ENCODE measurements around the gene RBMS1. TPM values are rescaled to one million over a fixed set of nuclear protein-coding genes. Genes with fewer than 3 reads are reported as not detected.

RBMS1 gene
- total RNA-seq, 1 donor = 111 TPM

DNA sequence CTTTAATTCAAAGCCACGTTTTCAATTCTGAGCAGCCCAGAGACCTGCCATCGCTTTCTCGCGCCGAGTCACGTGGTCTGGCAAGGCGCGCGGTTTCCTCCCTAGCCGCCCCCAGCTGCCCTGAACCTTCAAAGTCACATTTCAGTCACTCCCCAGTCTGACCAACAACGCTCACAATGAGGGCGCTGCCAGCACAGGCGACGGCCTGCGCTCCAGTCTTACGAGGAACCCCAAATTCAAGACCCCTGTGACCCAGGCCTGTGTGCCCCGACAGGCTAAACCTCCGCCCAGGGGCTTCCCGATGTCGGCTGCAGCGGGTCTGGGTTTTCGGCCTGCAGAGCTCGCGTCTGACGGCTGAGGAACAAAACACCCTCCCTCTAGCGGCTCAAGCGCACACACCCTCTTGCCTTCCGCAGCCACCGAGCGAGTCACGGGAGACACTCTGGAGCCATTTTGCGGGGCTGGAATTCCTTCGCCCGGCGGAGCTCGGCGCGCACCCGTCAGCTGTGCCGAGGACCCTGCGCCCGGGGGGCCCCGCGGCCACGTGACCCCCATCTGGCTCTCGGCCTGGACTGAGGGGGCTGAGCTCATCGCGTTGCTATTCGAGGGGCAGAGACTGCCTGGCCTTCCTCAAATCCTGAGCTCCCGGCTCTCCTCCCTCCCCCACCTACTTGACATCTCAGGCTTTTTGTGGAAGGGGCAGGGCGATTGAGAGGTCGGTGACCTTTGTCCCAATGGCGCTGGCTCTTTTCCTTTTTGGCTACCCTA, 223.6 kb downstream of the RBMS1 start:
- TF ChIP-seq, protein P1, sequence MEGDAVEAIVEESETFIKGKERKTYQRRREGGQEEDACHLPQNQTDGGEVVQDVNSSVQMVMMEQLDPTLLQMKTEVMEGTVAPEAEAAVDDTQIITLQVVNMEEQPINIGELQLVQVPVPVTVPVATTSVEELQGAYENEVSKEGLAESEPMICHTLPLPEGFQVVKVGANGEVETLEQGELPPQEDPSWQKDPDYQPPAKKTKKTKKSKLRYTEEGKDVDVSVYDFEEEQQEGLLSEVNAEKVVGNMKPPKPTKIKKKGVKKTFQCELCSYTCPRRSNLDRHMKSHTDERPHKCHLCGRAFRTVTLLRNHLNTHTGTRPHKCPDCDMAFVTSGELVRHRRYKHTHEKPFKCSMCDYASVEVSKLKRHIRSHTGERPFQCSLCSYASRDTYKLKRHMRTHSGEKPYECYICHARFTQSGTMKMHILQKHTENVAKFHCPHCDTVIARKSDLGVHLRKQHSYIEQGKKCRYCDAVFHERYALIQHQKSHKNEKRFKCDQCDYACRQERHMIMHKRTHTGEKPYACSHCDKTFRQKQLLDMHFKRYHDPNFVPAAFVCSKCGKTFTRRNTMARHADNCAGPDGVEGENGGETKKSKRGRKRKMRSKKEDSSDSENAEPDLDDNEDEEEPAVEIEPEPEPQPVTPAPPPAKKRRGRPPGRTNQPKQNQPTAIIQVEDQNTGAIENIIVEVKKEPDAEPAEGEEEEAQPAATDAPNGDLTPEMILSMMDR (IDR thresholded peaks at IDR 0.05; ENCODE audit: extremely low read depth, low read depth, low read length) = peak; percentile 64
- Histone ChIP-seq H3K4me1 (ENCODE audit: insufficient read depth, low read length) (peaks cover 37% of the 10 kb centered on the region), H3K9me3 (ENCODE audit: low read depth, low read length) (no peaks in the 10 kb centered on the region), H3K27me3 (ENCODE audit: insufficient read depth, low read length) (no peaks in the 10 kb centered on the region), H3K27ac (ENCODE audit: low read depth, low read length) (peak overlapping the region; percentile 89), H2AFZ (ENCODE audit: low read length) (peak overlapping the region; percentile 76), H3K36me3 (ENCODE audit: insufficient read depth, low read length) (peaks cover 16% of the 10 kb centered on the region), H3K4me2 (ENCODE audit: insufficient read depth, low read length) (peak overlapping the region; percentile 85), H3K79me2 (ENCODE audit: insufficient read depth, low read length) (no peaks in the 10 kb centered on the region), H3K4me3 (ENCODE audit: insufficient read depth, low read length) (peak overlapping the region; percentile 70), H4K20me1 (ENCODE audit: insufficient read depth, low read length) (no peaks in the 10 kb centered on the region)
- DNase-seq (ENCODE audit: insufficient read length, low spot score, missing footprints) = peak; percentile 96

DNA sequence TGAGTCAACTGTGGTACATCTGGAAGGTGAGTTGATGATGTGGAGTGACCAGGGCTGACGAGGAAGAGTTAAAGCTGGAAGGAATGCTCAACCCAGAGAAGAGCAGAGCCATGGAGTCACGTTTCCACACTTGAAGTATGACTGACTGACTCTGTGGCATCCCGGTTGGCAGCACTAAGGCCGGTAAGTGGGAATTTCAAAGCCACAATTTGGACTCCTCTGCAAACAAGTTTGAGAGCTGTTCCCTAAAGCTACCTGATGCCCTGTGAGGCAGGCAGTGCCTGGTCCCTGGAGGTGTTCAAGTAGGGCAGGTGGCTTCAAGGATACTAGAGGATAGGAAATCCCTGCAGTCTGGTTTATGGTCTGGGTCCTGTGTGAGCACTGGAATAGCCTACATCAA, 224.2 kb downstream of the RBMS1 start:
- DNase-seq (ENCODE audit: insufficient read length, low spot score, missing footprints) = no peak

DNA sequence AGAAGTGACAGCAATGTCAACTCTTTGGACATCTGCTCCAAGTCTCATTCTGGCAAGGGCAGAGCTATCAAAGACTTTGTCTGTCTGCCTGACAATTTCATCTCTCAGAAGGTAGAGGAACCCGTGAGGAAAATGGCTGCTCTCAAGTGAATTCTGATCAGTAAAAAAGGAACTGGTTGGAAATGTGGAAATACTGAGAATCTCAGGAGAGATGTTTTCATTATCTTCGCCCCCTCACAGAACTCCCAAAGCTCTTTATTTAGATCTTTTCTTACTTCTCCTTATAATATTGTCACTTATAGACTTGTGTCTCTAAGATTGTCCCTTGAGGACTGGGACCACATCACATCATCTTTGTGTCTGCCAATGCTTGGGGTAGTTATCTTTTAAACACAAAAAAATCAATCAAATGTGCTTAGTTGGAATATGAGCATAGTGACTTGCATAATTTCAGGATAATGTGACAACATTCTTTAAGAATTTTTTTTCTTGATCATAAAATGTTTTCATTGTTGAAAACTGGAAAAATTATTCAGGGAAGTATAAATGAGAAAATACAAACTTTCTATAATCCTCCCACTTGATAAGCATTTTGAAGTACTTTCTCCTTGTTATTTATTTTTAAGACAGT, 225.3 kb downstream of the RBMS1 start:
- Histone ChIP-seq H3K27ac (ENCODE audit: low read depth, low read length) (peak overlapping the region; percentile 89), H2AFZ (ENCODE audit: low read length) (no peak overlapping the region)
- DNase-seq (ENCODE audit: insufficient read length, low spot score, missing footprints) = no peak

More for the DNA sequence above, 224.2 kb downstream of the RBMS1 start:
- TF ChIP-seq, protein P1 (IDR thresholded peaks at IDR 0.05; ENCODE audit: extremely low read depth, low read depth, low read length) = no peak
- peak overlapping the region; percentile 70 for H3K4me3 ChIP-seq (ENCODE audit: insufficient read depth, low read length)
- H3K9me3 ChIP-seq (ENCODE audit: low read depth, low read length) = no peaks in the 10 kb centered on the region
- peak overlapping the region; percentile 89 for H3K27ac ChIP-seq (ENCODE audit: low read depth, low read length)
- H3K36me3 ChIP-seq (ENCODE audit: insufficient read depth, low read length) = peaks cover 11% of the 10 kb centered on the region
- H3K79me2 ChIP-seq (ENCODE audit: insufficient read depth, low read length) = no peaks in the 10 kb centered on the region
- no peaks in the 10 kb centered on the region for H4K20me1 ChIP-seq (ENCODE audit: insufficient read depth, low read length)
- H3K27me3 ChIP-seq (ENCODE audit: insufficient read depth, low read length) = no peaks in the 10 kb centered on the region
- H2AFZ ChIP-seq (ENCODE audit: low read length) = peak overlapping the region; percentile 76
- H3K4me1 ChIP-seq (ENCODE audit: insufficient read depth, low read length) = peaks cover 37% of the 10 kb centered on the region
- H3K4me2 ChIP-seq (ENCODE audit: insufficient read depth, low read length) = peak overlapping the region; percentile 85

More for the DNA sequence above, 225.3 kb downstream of the RBMS1 start:
- Histone ChIP-seq H3K9me3 (ENCODE audit: low read depth, low read length) (no peaks in the 10 kb centered on the region), H3K4me1 (ENCODE audit: insufficient read depth, low read length) (peaks cover 37% of the 10 kb centered on the region), H3K4me3 (ENCODE audit: insufficient read depth, low read length) (no peak overlapping the region), H3K36me3 (ENCODE audit: insufficient read depth, low read length) (peaks cover 11% of the 10 kb centered on the region), H3K4me2 (ENCODE audit: insufficient read depth, low read length) (no peak overlapping the region), H3K27me3 (ENCODE audit: insufficient read depth, low read length) (no peaks in the 10 kb centered on the region), H3K79me2 (ENCODE audit: insufficient read depth, low read length) (no peaks in the 10 kb centered on the region), H4K20me1 (ENCODE audit: insufficient read depth, low read length) (no peaks in the 10 kb centered on the region)
- TF ChIP-seq, protein P1 (IDR thresholded peaks at IDR 0.05; ENCODE audit: extremely low read depth, low read depth, low read length) = no peak
